HCT116 (cell line): ENCODE data around the gene FLYWCH1. TPM values are rescaled to one million over a fixed set of nuclear protein-coding genes. Genes with fewer than 3 reads are reported as not detected.
A peak's percentile ranks its signal among the peaks of the same experiment; 100 is the strongest.

ENCODE experiments used
- ATAC-seq: fragments of 200-7000 bp; cut with Tn5 transposase; 2 replicates; pipeline ENCODE4 v1.9.1; 2020; ENCODE audit warnings: mild to moderate bottlenecking, moderate library complexity
- BruUV-seq: library from RNA; stranded (reverse); fragments of 400-500 nt; replicated peaks from 2 replicates; lab custom pipeline; 2021; lab: Mats Ljungman, UMichigan
- CTCF ChIA-PET: fragments of 300-600 bp; sonication (Branson Sonifier 250); formaldehyde crosslinking; loops from one replicate; lab custom pipeline; 2021; ENCODE audit warnings: antibody characterized with exemption; lab: Charles Lee
- POLR2A ChIA-PET: fragments of 300-600, 350-600 bp; sonication (Branson Sonifier 250); formaldehyde crosslinking; loops from one replicate; lab custom pipeline; 2021; ENCODE audit warnings: antibody characterized with exemption; lab: Charles Lee
- RAD21 ChIA-PET, 2 experiments: fragments of 300-600 bp; sonication (Branson Sonifier 250); formaldehyde crosslinking; loops; one replicate each; lab custom pipeline; 2023; ENCODE audit warnings: low total read pairs in 2 of 2; ENCODE audit not compliant: uncharacterized antibody in 2 of 2, unreplicated experiment in 2 of 2, low non-redundant PET in 1 of 2; lab: Charles Lee
- DNase-seq: peaks from one replicate; pipeline ENCODE4 v3.0.0-alpha.2; 2010; ENCODE audit warnings: low read depth, low spot score
- H2AFZ ChIP-seq: fragments of 200-600 bp; shearing (Covaris generic), sonication (generic); 2 replicates; pipeline ENCODE4 v1.6.1; 2017; ENCODE audit warnings: low read depth, mixed run types, mixed read lengths, antibody characterized with exemption, low read length; ENCODE audit not compliant: poor library complexity, severe bottlenecking
- H3K27ac ChIP-seq: 2 replicates; pipeline ENCODE4 v1.5.1; 2012; ENCODE audit warnings: low read depth, low read length
- H3K27me3 ChIP-seq: fragments of 200-600 bp; sonication (generic); 2 replicates; pipeline ENCODE4 v1.6.1; 2016; ENCODE audit warnings: mixed run types, low read length, mixed read lengths; ENCODE audit not compliant: insufficient read depth
- H3K36me3 ChIP-seq, 2 experiments: fragments of 200-500 bp in 1 of 2; fragments of 200-600 bp in 1 of 2; sonication (Bioruptor generic) in 1 of 2; sonication (generic) in 1 of 2; 2 replicates each; pipeline versions ENCODE4 v1.5.1 to v1.6.1; 2014 to 2016; ENCODE audit warnings: low read length in 2 of 2, inconsistent platforms in 1 of 2, mixed read lengths in 1 of 2, mixed run types in 1 of 2; ENCODE audit not compliant: insufficient read depth in 2 of 2, control insufficient read depth in 1 of 2
- H3K4me1 ChIP-seq, 2 experiments: fragments of 200-600 bp in 1 of 2; sonication (generic) in 1 of 2; 2 replicates each; pipeline versions ENCODE4 v1.5.1 to v1.6.1; 2012 to 2017; ENCODE audit warnings: low read length in 2 of 2, inconsistent platforms in 1 of 2, mild to moderate bottlenecking in 1 of 2, mixed read lengths in 1 of 2, mixed run types in 1 of 2, moderate library complexity in 1 of 2; ENCODE audit not compliant: insufficient read depth in 2 of 2, control insufficient read depth in 1 of 2
- H3K4me2 ChIP-seq: fragments of 200-600 bp; sonication (generic); 2 replicates; pipeline ENCODE4 v1.6.1; 2017; ENCODE audit warnings: mixed run types, low read length, mixed read lengths
- H3K4me3 ChIP-seq, 2 experiments: fragments of 200-600 bp in 1 of 2; sonication (generic) in 1 of 2; replicated peaks in 1 of 2; 2 replicates each; pipeline ENCODE4 v1.5.1; 2011 to 2016; ENCODE audit warnings: low read length in 2 of 2, control low read depth in 1 of 2, low read depth in 1 of 2, mild to moderate bottlenecking in 1 of 2, mixed read lengths in 1 of 2, mixed run types in 1 of 2
- H3K79me2 ChIP-seq: fragments of 200-600 bp; sonication (generic); 2 replicates; pipeline ENCODE4 v1.6.1; 2017; ENCODE audit warnings: mild to moderate bottlenecking, mixed run types, low read length, moderate library complexity, mixed read lengths; ENCODE audit not compliant: insufficient read depth
- H3K9ac ChIP-seq: fragments of 200-600 bp; sonication (generic); 2 replicates; pipeline ENCODE4 v1.6.1; 2016; ENCODE audit warnings: low read length, mixed read lengths
- H3K9me2 ChIP-seq: fragments of 200-600 bp; sonication (generic), shearing (Covaris generic); 2 replicates; pipeline ENCODE4 v1.6.1; 2017; ENCODE audit warnings: mixed run types, mild to moderate bottlenecking, moderate library complexity; ENCODE audit not compliant: insufficient read depth
- H3K9me3 ChIP-seq, 2 experiments: fragments of 200-500 bp in 1 of 2; fragments of 200-600 bp in 1 of 2; sonication (Bioruptor generic) in 1 of 2; sonication (generic) in 1 of 2; 2 replicates each; pipeline ENCODE4 v1.6.1; 2014 to 2017; ENCODE audit warnings: low read length in 2 of 2, mixed read lengths in 2 of 2, inconsistent platforms in 1 of 2, low read depth in 1 of 2, mild to moderate bottlenecking in 1 of 2, mixed run types in 1 of 2, moderate library complexity in 1 of 2; ENCODE audit not compliant: control insufficient read depth in 1 of 2, insufficient read depth in 1 of 2
- H4K20me1 ChIP-seq: fragments of 200-600 bp; sonication (generic), shearing (Covaris generic); 2 replicates; pipeline ENCODE4 v1.6.1; 2017; ENCODE audit warnings: mixed run types, mild to moderate bottlenecking, moderate library complexity; ENCODE audit not compliant: insufficient read depth
- CBX3 ChIP-seq: IDR thresholded peaks from 2 replicates; pipeline ENCODE4 v1.6.1; 2012; ENCODE audit warnings: low read depth
- ELF1 ChIP-seq: IDR thresholded peaks from 2 replicates; pipeline ENCODE4 v1.6.1; 2012; ENCODE audit warnings: low read depth, borderline replicate concordance
- EZH2phosphoT487 ChIP-seq: fragments of 200-600 bp; IDR thresholded peaks from 2 replicates; pipeline ENCODE4 v1.6.1; 2018; ENCODE audit warnings: antibody characterized with exemption, borderline replicate concordance
- JUND ChIP-seq: IDR thresholded peaks from 2 replicates; pipeline ENCODE4 v1.6.1; 2012
- POLR2A ChIP-seq: IDR thresholded peaks from 2 replicates; pipeline ENCODE4 v1.7.0; 2011; ENCODE audit warnings: borderline replicate concordance; ENCODE audit not compliant: insufficient read depth, insufficient read length; ENCODE audit errors: extremely low read depth
- POLR2AphosphoS5 ChIP-seq: IDR thresholded peaks from 2 replicates; pipeline ENCODE4 v1.6.1; 2011; ENCODE audit warnings: mild to moderate bottlenecking, low read depth, low read length, moderate library complexity
- SP1 ChIP-seq: IDR thresholded peaks from 2 replicates; pipeline ENCODE4 v1.6.1; 2012; ENCODE audit warnings: low read depth
- SRF ChIP-seq: IDR thresholded peaks from 2 replicates; pipeline ENCODE4 v1.6.1; 2012; ENCODE audit warnings: low read depth
- YY1 ChIP-seq: IDR thresholded peaks from 2 replicates; pipeline ENCODE4 v1.6.1; 2011; ENCODE audit warnings: low read length, low read depth, moderate library complexity, mild to moderate bottlenecking; ENCODE audit not compliant: insufficient replicate concordance; ENCODE audit errors: extremely low read depth
- ZFX ChIP-seq: fragments of 450-650 bp; IDR thresholded peaks from 2 replicates; pipeline ENCODE4 v1.6.1; 2017
- intact Hi-C: fragments of 100-400 bp; cut with micrococcal nuclease; formaldehyde crosslinking; loops from 2 replicates; pipeline ENCODE4 v1.10.0; 2022
- total RNA-seq: library from RNA; stranded (reverse); gene quantifications from one replicate; pipeline ENCODE4 v1.2.1, GENCODE V29; 2021; ENCODE audit not compliant: unreplicated experiment
- TF ChIP-seq, protein P1 (sequence below): IDR thresholded peaks from 2 replicates; pipeline ENCODE4 v1.6.1; 2012
- TF ChIP-seq, protein P2 (sequence below), 3 experiments: fragments of 200-600 bp in 1 of 3; sonication (generic) in 1 of 3; IDR thresholded peaks in 2 of 3; conservative IDR thresholded peaks in 1 of 3; 2 replicates each; pipeline ENCODE4 v1.5.1; 2012 to 2017; ENCODE audit warnings: low read depth in 2 of 3, low read length in 2 of 3, antibody characterized with exemption in 1 of 3, borderline replicate concordance in 1 of 3, control low read depth in 1 of 3, mild to moderate bottlenecking in 1 of 3, mixed read lengths in 1 of 3, mixed run types in 1 of 3, moderate library complexity in 1 of 3; ENCODE audit not compliant: insufficient read depth in 1 of 3
- TF ChIP-seq, protein P3 (sequence below): IDR thresholded peaks from 2 replicates; pipeline ENCODE4 v1.6.1; 2012; ENCODE audit warnings: low read depth

The FLYWCH1 gene
- total RNA-seq, 1 experiment from 2014 or later = 66.6 TPM

DNA sequence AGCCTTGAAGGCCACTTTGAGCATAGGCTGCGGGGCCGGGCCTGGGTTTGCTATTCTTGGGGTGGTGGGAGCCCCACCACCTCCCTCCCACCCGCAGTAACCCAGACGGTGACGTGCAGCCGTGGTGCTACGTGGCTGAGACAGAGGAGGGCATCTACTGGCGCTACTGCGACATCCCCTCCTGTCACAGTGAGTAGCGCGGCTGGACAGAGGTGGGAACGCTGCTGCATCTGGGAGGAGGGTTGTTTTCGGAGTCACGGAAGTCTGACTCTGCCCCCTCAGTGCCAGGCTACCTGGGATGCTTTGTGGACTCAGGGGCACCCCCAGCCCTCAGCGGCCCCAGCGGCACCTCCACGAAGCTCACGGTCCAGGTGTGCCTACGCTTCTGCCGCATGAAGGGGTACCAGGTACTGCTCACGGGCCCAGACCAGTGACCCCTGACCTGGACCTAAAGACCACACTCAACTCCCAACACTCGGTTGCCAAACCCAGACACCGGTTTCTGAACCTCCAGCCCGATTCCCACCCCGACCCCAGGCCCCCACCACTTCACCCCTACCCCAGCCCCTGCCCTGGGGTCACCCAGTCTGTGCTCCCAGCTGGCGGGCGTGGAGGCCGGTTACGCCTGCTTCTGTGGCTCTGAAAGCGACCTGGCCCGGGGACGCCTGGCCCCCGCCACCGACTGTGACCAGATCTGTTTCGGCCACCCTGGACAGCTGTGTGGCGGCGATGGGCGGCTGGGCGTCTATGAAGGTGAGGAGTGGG is 54.5 kb downstream of the FLYWCH1 start:
- H3K4me3 ChIP-seq = no peak overlapping the region
- no peaks in the 10 kb centered on the region for H4K20me1 ChIP-seq
- H3K79me2 ChIP-seq = peaks cover 14% of the 10 kb centered on the region
- peak overlapping the region; percentile 98; the same call in 1 of the 2 replicates for H3K4me2 ChIP-seq
- intact Hi-C loops = no loop called here
- no peak for TF ChIP-seq ELF1
- no peak for TF ChIP-seq SP1
- TF ChIP-seq CBX3 = no peak
- no peak for TF ChIP-seq SRF
- TF ChIP-seq EZH2phosphoT487 = no peak
- TF ChIP-seq, all 23 proteins: peak for 0
- Histone ChIP-seq H2AFZ (no peak overlapping the region), H3K9me2 (no peaks in the 10 kb centered on the region), H3K9ac (no peak overlapping the region), H3K4me1 (peaks cover 27 to 66% of the 10 kb centered on the region in 2 experiments), H3K27ac (peak overlapping the region; percentile 33; the same call in 1 of the 2 replicates), H3K9me3 (no peaks in the 10 kb centered on the region), H3K36me3 (no peaks in the 10 kb centered on the region; a peak in 1 of 4 replicates), H3K27me3 (no peaks in the 10 kb centered on the region)
- ChIA-PET POLR2A (interaction anchor here (4.1 kb wide), 1 partner anchor 56 kb away, joined by 29 read pairs; the partner anchor contains the start of genes HCFC1R1, THOC6 and TNFRSF12A), CTCF (no interaction called here), RAD21 (no interaction called here)
- no TSS peak for BruUV-seq
- DNase-seq (no peak), ATAC-seq (no peak)

DNA sequence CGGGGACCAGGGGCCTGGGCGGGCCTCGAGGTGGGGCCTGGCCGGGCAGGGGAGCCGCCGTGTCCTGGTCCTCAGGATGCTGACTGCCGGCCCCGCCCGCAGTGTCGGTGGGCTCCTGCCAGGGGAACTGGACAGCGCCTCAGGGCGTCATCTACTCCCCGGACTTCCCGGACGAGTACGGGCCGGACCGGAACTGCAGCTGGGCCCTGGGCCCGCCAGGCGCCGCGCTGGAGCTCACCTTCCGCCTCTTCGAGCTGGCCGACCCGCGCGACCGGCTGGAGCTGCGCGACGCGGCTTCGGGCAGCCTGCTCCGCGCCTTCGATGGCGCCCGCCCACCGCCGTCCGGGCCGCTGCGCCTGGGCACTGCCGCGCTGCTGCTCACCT is 55.1 kb downstream of the FLYWCH1 start:
- TF ChIP-seq YY1 (no peak), ZFX (no peak), POLR2AphosphoS5 (no peak), JUND (no peak), POLR2A (no peak), EZH2phosphoT487 (no peak), ELF1 (no peak)
- TF ChIP-seq, protein P1, sequence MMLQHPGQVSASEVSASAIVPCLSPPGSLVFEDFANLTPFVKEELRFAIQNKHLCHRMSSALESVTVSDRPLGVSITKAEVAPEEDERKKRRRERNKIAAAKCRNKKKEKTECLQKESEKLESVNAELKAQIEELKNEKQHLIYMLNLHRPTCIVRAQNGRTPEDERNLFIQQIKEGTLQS = no peak
- TF ChIP-seq, protein P2, sequence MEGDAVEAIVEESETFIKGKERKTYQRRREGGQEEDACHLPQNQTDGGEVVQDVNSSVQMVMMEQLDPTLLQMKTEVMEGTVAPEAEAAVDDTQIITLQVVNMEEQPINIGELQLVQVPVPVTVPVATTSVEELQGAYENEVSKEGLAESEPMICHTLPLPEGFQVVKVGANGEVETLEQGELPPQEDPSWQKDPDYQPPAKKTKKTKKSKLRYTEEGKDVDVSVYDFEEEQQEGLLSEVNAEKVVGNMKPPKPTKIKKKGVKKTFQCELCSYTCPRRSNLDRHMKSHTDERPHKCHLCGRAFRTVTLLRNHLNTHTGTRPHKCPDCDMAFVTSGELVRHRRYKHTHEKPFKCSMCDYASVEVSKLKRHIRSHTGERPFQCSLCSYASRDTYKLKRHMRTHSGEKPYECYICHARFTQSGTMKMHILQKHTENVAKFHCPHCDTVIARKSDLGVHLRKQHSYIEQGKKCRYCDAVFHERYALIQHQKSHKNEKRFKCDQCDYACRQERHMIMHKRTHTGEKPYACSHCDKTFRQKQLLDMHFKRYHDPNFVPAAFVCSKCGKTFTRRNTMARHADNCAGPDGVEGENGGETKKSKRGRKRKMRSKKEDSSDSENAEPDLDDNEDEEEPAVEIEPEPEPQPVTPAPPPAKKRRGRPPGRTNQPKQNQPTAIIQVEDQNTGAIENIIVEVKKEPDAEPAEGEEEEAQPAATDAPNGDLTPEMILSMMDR (IDR thresholded peaks at IDR 0.05 in 2 of 3, conservative IDR thresholded peaks at IDR 0.05 in 1 of 3; ENCODE audit: borderline replicate concordance in 1 of 3, insufficient read depth in 1 of 3, low read depth in 2 of 3, low read length in 2 of 3) = no peak
- TF ChIP-seq, protein P3, sequence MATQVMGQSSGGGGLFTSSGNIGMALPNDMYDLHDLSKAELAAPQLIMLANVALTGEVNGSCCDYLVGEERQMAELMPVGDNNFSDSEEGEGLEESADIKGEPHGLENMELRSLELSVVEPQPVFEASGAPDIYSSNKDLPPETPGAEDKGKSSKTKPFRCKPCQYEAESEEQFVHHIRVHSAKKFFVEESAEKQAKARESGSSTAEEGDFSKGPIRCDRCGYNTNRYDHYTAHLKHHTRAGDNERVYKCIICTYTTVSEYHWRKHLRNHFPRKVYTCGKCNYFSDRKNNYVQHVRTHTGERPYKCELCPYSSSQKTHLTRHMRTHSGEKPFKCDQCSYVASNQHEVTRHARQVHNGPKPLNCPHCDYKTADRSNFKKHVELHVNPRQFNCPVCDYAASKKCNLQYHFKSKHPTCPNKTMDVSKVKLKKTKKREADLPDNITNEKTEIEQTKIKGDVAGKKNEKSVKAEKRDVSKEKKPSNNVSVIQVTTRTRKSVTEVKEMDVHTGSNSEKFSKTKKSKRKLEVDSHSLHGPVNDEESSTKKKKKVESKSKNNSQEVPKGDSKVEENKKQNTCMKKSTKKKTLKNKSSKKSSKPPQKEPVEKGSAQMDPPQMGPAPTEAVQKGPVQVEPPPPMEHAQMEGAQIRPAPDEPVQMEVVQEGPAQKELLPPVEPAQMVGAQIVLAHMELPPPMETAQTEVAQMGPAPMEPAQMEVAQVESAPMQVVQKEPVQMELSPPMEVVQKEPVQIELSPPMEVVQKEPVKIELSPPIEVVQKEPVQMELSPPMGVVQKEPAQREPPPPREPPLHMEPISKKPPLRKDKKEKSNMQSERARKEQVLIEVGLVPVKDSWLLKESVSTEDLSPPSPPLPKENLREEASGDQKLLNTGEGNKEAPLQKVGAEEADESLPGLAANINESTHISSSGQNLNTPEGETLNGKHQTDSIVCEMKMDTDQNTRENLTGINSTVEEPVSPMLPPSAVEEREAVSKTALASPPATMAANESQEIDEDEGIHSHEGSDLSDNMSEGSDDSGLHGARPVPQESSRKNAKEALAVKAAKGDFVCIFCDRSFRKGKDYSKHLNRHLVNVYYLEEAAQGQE = no peak
- BruUV-seq = no TSS peak
- Histone ChIP-seq H3K4me2 (no peak overlapping the region), H3K9ac (no peak overlapping the region), H3K27me3 (no peaks in the 10 kb centered on the region), H3K4me3 (no peak overlapping the region), H3K4me1 (peaks cover 24 to 67% of the 10 kb centered on the region in 2 experiments), H3K27ac (no peak overlapping the region), H3K36me3 (no peaks in the 10 kb centered on the region; a peak in 1 of 4 replicates), H3K79me2 (peaks cover 18% of the 10 kb centered on the region), H3K9me2 (no peaks in the 10 kb centered on the region), H3K9me3 (no peaks in the 10 kb centered on the region), H2AFZ (no peak overlapping the region), H4K20me1 (no peaks in the 10 kb centered on the region)
- CTCF ChIA-PET = no interaction called here
- POLR2A ChIA-PET = no interaction called here
- ATAC-seq = no peak
- intact Hi-C loops = no loop called here
- no peak for DNase-seq
- RAD21 ChIA-PET = no interaction called here
